ENCODE measurements around the gene DDX1.

DNA sequence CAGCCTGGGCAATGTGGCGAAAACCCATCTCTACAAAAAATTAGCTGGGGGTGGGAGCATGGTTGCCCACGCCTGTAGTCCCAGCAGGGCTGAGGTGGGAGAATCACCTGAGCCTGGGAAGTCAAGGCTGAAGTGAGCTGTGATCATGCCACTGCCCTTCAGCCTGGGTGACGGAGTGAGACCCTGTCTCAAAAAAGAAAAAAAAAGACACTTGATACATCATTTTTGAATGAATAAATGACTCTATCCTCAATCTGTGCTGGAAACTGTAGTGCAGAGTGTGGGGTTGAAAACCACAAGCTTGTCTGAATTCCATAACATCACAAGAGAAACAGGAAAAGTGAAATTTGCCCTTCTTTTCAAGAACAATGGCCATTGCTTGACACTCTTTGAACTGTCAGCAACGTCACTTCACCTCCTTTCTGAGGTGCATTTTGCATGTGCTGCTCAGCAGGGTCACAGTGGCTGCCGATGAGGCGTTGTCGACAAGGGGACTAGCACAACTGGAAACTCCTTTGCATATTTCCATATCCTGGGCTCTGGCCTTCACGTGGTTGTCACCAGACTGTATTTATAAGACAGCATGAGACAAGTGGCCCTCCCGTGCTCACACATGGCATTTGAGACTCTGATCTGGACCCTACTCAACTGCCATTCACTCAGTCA is 54.2 kb downstream of the DDX1 start:
- TF ChIP-seq, protein P1, sequence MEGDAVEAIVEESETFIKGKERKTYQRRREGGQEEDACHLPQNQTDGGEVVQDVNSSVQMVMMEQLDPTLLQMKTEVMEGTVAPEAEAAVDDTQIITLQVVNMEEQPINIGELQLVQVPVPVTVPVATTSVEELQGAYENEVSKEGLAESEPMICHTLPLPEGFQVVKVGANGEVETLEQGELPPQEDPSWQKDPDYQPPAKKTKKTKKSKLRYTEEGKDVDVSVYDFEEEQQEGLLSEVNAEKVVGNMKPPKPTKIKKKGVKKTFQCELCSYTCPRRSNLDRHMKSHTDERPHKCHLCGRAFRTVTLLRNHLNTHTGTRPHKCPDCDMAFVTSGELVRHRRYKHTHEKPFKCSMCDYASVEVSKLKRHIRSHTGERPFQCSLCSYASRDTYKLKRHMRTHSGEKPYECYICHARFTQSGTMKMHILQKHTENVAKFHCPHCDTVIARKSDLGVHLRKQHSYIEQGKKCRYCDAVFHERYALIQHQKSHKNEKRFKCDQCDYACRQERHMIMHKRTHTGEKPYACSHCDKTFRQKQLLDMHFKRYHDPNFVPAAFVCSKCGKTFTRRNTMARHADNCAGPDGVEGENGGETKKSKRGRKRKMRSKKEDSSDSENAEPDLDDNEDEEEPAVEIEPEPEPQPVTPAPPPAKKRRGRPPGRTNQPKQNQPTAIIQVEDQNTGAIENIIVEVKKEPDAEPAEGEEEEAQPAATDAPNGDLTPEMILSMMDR (IDR thresholded peaks at IDR 0.05), result no peak
- TF ChIP-seq POLR2A (IDR thresholded peaks at IDR 0.05), result no peak

Data from uterus (tissue), 2 donors.